GM12891 (cell line): ENCODE data around the gene SLC44A3.

Source experiments
- PAX5 ChIP-seq: IDR thresholded peaks from 2 replicates; pipeline ENCODE4 v1.6.1; 2011; ENCODE audit warnings: low read length, moderate library complexity, mild to moderate bottlenecking; ENCODE audit not compliant: insufficient read depth, severe bottlenecking
- POLR2A ChIP-seq: IDR thresholded peaks from 2 replicates; pipeline ENCODE4 v1.6.1; 2011; ENCODE audit warnings: low read depth, low read length, control low read depth
- POLR2AphosphoS5 ChIP-seq: IDR thresholded peaks from 2 replicates; pipeline ENCODE4 v1.6.1; 2011; ENCODE audit warnings: low read depth, low read length, control low read depth
- POU2F2 ChIP-seq: IDR thresholded peaks from 2 replicates; pipeline ENCODE4 v1.6.1; 2011; ENCODE audit warnings: low read depth, mild to moderate bottlenecking, control low read depth, low read length, moderate library complexity
- SPI1 ChIP-seq: IDR thresholded peaks from 2 replicates; pipeline ENCODE4 v1.6.1; 2011; ENCODE audit warnings: low read depth, low read length, control low read depth
- TAF1 ChIP-seq: IDR thresholded peaks from 2 replicates; pipeline ENCODE4 v1.6.1; 2011; ENCODE audit warnings: low read depth, low read length, control low read depth

DNA sequence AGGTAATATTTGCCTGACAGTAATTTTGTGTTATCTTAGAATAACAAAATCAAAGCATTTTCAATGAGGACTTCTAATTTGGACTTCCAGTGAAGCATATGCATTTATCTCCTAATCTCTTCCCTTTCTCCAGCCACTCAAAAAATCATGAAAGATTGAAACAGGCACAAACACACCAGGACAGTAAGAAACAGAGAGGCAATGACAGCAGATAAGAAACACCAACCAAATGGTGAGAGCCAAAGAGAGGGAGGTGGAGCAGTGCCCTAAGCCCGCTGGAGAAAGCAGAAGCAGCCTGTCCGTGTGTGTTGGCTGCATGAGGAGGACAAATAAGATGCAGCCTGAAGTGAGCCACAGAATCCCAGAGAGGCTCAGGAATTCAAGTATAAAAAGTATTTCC, 39.0 kb downstream of the SLC44A3 start:
- TF ChIP-seq POLR2A = no peak
- no peak for TF ChIP-seq POLR2AphosphoS5
- no peak for TF ChIP-seq PAX5
- TF ChIP-seq TAF1 = no peak
- TF ChIP-seq SPI1 = no peak
- no peak for TF ChIP-seq POU2F2
